Endodermal cell (in vitro differentiated cells): ENCODE measurements around the gene ALDH1A1. TPM values are rescaled to one million over a fixed set of nuclear protein-coding genes. Genes with fewer than 3 reads are reported as not detected.

Source experiments
- DNase-seq: peaks from one replicate; pipeline ENCODE4 v3.0.0-alpha.2; 2017
- H3K27ac ChIP-seq: 2 replicates; pipeline ENCODE4 v1.5.1; 2013; ENCODE audit warnings: mild to moderate bottlenecking, low read depth, low read length, moderate library complexity
- H3K27me3 ChIP-seq: 2 replicates; pipeline ENCODE4 v1.6.1; 2013; ENCODE audit warnings: mild to moderate bottlenecking, low read length, moderate library complexity; ENCODE audit not compliant: insufficient read depth, control insufficient read depth, poor library complexity, severe bottlenecking
- H3K36me3 ChIP-seq: 2 replicates; pipeline ENCODE4 v1.7.0; 2013; ENCODE audit warnings: mild to moderate bottlenecking, low read length, moderate library complexity; ENCODE audit not compliant: control insufficient read depth, insufficient read depth
- H3K4me1 ChIP-seq: one replicate; pipeline ENCODE4 v1.7.0; 2013; ENCODE audit warnings: low read length; ENCODE audit not compliant: control insufficient read depth, insufficient read depth
- H3K4me3 ChIP-seq: 2 replicates; pipeline ENCODE4 v1.5.1; 2013; ENCODE audit warnings: mild to moderate bottlenecking, low read length, moderate library complexity
- H3K9ac ChIP-seq: 2 replicates; pipeline ENCODE4 v1.6.1; 2013; ENCODE audit warnings: mild to moderate bottlenecking, low read length, moderate library complexity; ENCODE audit not compliant: poor library complexity, severe bottlenecking; ENCODE audit errors: extremely low read depth
- H3K9me3 ChIP-seq: 2 replicates; pipeline ENCODE4 v1.6.1; 2013; ENCODE audit warnings: mild to moderate bottlenecking, low read length, moderate library complexity; ENCODE audit not compliant: control insufficient read depth
- H3K27ac Mint-ChIP-seq: 2 replicates; pipeline ENCODE4 v1.8.0; 2020; ENCODE audit warnings: mixed read lengths
- H3K27me3 Mint-ChIP-seq: 2 replicates; pipeline ENCODE4 v1.8.0; 2021; ENCODE audit warnings: mild to moderate bottlenecking, mixed read lengths; ENCODE audit not compliant: insufficient read depth
- H3K36me3 Mint-ChIP-seq: 2 replicates; pipeline ENCODE4 v1.8.0; 2020; ENCODE audit warnings: low read depth, mixed read lengths
- H3K4me1 Mint-ChIP-seq: 2 replicates; pipeline ENCODE4 v1.8.0; 2020; ENCODE audit warnings: mixed read lengths
- H3K4me3 Mint-ChIP-seq: 2 replicates; pipeline ENCODE4 v1.8.0; 2020; ENCODE audit warnings: mild to moderate bottlenecking, moderate library complexity, mixed read lengths
- H3K9me3 Mint-ChIP-seq: 2 replicates; pipeline ENCODE4 v1.8.0; 2020; ENCODE audit warnings: mild to moderate bottlenecking, mixed read lengths
- CTCF ChIP-seq: fragments of 200-600 bp; sonication (generic); conservative IDR thresholded peaks from 2 replicates; pipeline ENCODE4 v1.5.0; 2021; ENCODE audit warnings: antibody characterized with exemption, mild to moderate bottlenecking
- WGBS, 2 experiments: methylation state at CpG; one replicate each; pipeline versions ENCODE4 v1.1.5 to v1.1.7; 2013; ENCODE audit warnings: missing lambda C conversion rate in 2 of 2, mixed read lengths in 1 of 2; ENCODE audit not compliant: insufficient coverage in 1 of 2, insufficient read length in 1 of 2; 5-methylcytosine and 5-hydroxymethylcytosine counted together
- total RNA-seq, 2 donors: library from RNA; stranded (reverse); fragmentation: NEBNext Ultra II Directional in 1 of 2; extraction: Animal tissue kit (Norgen Biotek cat#: 25700) in 1 of 2; gene quantifications; 2 replicates in 1 of 2; 3 replicates in 1 of 2; pipeline ENCODE4 v1.2.1, GENCODE V29; 2021

The ALDH1A1 gene
- total RNA-seq, 2 donors from 2014 or later = 3.5 to 4.6 TPM

- H3K27ac Mint-ChIP-seq = no peak overlapping the region
- no peaks in the 10 kb centered on the region for H3K9me3 Mint-ChIP-seq
- H3K36me3 ChIP-seq = no peaks in the 10 kb centered on the region
- no peak overlapping the region for H3K27ac ChIP-seq
- no peaks in the 10 kb centered on the region for H3K4me1 ChIP-seq
- no peaks in the 10 kb centered on the region for H3K27me3 Mint-ChIP-seq
- H3K9me3 ChIP-seq = no peaks in the 10 kb centered on the region
- H3K4me1 Mint-ChIP-seq = peaks cover 6% of the 10 kb centered on the region
- no peak overlapping the region for H3K9ac ChIP-seq
- TF ChIP-seq CTCF = no peak
- H3K36me3 Mint-ChIP-seq = no peaks in the 10 kb centered on the region
- no peak overlapping the region for H3K4me3 ChIP-seq
- 93% methylated on average over 1 of the region's 1 CpG; no CpG with 5 or more reads in 1 of the 2 experiments for WGBS, 2 experiments
- H3K4me3 Mint-ChIP-seq = no peak overlapping the region
- no peaks in the 10 kb centered on the region for H3K27me3 ChIP-seq
- DNase-seq = no peak
Measured at GRCh38 chr9:72896439-72896838, 56.4 kb downstream of the ALDH1A1 start.

- Histone ChIP-seq H3K36me3 (no peaks in the 10 kb centered on the region), H3K9ac (no peak overlapping the region), H3K9me3 (no peaks in the 10 kb centered on the region), H3K4me1 (no peaks in the 10 kb centered on the region), H3K27me3 (no peaks in the 10 kb centered on the region), H3K4me3 (no peak overlapping the region), H3K27ac (no peak overlapping the region)
- Mint-ChIP-seq H3K4me1 (peaks cover 4% of the 10 kb centered on the region), H3K27me3 (no peaks in the 10 kb centered on the region), H3K4me3 (no peak overlapping the region), H3K27ac (no peak overlapping the region), H3K36me3 (no peaks in the 10 kb centered on the region), H3K9me3 (no peaks in the 10 kb centered on the region)
- no peak for DNase-seq
- 95% methylated on average over 2 of the region's 2 CpGs; no CpG with 5 or more reads in 1 of the 2 experiments for WGBS, 2 experiments
- TF ChIP-seq CTCF = no peak
Measured at GRCh38 chr9:72895122-72895521, 57.7 kb downstream of the ALDH1A1 start.

GRCh38 chr9:72894342-72894741, 58.5 kb downstream of the ALDH1A1 start:
- no peak overlapping the region for H3K27ac ChIP-seq
- DNase-seq = no peak
- H3K9me3 ChIP-seq = no peaks in the 10 kb centered on the region
- H3K4me1 ChIP-seq = no peaks in the 10 kb centered on the region
- H3K27me3 ChIP-seq = no peaks in the 10 kb centered on the region
- Mint-ChIP-seq H3K36me3 (no peaks in the 10 kb centered on the region), H3K4me3 (no peak overlapping the region), H3K4me1 (no peaks in the 10 kb centered on the region), H3K27me3 (no peaks in the 10 kb centered on the region), H3K27ac (no peak overlapping the region), H3K9me3 (no peaks in the 10 kb centered on the region)
- no peak overlapping the region for H3K9ac ChIP-seq
- no peak for TF ChIP-seq CTCF
- no peaks in the 10 kb centered on the region for H3K36me3 ChIP-seq
- 92 to 95% methylated on average over 4 to 5 of the region's 5 CpGs for WGBS, 2 experiments
- no peak overlapping the region for H3K4me3 ChIP-seq
